GM19452 (cell line): ENCODE measurements around the gene ANKRD23.
"Not testable (repeated sequence)": the region's sequence is repeated elsewhere in the genome, so short reads cannot be mapped to it uniquely, and the experiment has no call there.

Experiments
- ATAC-seq: cut with Tn5 transposase; IDR thresholded peaks from one replicate; pipeline ENCODE4 v1.9.1; 2021; ENCODE audit not compliant: unreplicated experiment

Gene ANKRD23

DNA sequence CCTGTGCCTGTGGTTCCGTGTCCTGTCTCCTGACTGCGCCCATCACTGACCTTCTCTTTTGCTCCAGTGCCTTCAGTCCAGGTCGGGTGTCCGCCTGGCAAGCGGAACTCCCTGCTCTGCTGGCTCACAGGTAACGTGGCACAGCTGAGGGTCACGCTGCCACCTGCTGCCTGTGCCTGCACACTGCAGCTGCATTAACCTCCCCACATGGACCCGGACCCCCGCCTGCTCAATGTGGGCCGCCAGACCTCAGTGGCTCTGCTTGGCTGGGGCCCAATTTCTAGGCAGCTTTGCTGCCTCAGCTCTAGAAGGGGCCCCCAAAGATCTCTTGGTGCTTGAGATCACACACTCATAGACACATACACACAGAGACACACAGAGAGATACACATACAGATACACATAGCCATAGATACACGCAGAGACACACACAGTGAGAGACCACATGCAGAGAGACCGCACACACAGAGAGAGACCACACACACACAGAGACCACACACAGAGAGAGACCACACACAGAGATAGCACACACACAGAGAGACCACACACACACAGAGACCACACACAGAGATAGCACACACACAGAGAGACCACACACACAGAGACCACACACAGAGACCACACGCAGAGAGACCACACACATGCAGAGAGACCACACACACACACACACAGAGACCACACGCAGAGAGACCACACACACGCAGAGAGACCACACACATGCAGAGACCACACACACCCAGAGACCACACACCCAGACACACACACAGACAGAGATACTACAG is 42.6 kb downstream of the ANKRD23 start:
- peak; percentile 67 for ATAC-seq

DNA sequence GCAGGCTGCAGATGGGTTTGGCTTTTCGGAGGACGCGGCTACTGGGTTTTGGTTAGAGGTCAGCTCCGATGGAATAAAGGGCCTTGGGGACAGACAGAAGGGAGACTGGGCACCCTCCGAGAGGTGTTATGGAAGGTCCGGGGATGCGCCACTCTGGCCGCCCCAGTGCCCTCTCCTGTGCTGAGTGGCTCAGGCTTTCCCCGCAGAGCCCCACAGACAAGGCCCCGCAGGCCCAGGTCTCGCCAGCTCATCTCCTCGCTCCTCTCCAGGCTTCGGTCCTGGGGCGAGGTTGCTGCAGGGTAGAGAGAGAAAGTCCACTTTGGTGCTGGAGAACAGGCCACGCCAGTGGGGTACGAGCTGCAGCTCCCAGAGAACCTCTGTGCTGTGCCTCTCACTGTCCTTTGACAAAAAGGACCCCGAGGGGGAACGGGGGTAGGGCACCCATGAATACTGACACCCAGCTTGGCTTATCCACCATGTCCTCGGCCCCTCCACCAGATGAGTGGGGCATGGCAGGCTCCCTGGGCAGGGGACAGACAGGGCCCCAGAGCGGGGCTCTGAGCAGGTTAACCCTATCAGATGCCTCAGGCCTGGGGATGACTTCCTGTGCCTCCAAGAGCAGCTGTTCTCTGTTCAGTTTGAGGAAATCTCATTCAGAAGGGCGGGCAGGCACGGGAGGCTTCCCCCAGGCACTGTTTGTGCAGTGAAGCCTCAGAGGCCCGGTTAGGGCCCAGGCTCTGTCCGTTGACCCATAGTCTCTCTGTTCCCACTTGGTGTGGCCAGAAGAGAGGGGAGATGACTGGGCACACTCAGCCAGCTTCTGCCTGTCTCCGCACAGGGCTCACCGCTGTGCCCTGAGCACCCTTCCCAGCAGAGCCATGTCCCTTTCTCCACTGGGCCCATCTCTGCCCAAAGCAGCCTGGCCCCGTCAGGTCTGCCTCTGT is 43.5 kb downstream of the ANKRD23 start:
- ATAC-seq: no peak

DNA sequence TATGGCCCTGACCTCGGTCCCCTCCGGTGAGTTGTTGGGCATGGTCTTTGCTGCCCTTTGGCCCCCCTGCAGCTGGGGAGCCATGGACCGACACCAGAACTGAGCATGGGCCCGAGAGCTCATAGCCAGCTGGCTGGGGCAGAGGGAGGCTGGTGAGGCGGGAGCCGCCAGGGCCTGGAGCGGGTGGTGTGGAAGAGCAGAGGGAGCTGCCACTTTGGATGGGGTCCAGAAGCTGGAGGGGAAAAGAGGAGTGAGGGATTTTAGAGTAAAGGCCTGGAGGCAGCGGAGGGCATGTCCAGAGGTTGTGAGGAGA is 44.2 kb downstream of the ANKRD23 start:
- no peak for ATAC-seq

DNA sequence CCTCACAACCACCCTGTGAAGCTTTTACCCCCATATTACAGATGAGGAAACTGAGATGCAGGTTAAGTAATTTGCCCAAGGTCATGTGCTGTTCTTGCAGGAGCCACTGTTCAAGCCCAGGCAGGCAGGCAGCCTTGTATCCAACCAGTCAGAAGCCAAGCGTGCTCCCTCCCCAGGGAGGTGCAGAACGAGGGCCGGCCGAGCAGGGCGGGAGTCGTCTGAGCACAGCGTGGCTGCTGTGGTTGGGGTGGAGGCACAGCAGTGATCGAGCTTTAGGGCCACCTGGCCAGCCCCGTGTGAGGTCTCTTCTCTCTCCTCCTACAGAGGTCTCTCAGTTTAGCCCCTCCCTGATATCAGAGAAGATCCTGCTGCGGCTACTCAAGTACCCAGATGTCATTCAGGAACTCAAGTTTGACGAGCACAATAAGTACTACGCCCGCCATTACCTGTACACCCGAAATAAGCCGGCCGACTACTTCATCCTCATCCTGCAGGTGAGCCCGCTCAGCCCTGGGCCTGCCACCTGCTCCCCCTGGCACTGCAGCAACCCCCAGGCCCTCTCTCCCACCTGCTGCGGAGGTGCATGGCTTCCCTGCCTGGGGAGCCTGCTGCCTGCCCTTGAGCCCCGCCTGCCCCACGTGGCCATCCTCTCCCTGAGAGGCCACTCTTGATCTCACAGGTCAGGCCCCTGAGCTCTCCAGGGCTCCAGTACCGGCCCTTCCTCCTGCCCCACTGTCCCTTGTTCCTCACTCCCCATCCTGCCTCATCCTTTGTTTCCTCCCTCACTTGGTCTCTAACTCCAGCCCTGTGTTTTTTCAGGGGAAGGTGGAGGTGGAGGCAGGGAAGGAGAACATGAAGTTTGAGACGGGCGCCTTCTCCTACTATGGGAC is 44.8 kb downstream of the ANKRD23 start:
- no peak for ATAC-seq

DNA sequence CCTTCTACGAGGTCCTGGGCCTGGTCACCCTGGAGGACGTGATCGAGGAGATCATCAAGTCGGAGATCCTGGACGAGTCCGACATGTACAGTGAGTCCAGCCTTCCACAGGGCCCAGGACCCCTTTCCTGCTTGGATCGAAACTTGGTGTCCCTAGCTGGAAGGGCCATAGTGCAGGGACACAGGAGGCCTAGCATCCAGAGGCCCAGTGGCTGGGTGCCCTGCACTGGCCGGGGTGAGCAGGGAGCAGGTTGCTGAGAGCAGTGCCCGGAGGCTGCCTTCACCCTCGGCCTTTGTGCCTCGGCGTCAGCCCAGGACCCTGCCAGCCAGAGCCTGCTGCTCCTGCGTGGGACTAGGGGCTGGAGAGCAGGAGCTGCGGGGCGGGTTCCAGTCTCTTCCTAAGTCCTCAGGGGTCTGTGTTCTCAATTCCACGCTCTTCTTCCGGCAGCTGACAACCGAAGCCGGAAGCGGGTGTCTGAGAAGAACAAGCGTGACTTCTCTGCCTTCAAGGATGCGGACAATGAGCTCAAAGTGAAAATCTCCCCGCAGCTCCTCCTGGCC is 46.7 kb downstream of the ANKRD23 start:
- ATAC-seq: no peak

DNA sequence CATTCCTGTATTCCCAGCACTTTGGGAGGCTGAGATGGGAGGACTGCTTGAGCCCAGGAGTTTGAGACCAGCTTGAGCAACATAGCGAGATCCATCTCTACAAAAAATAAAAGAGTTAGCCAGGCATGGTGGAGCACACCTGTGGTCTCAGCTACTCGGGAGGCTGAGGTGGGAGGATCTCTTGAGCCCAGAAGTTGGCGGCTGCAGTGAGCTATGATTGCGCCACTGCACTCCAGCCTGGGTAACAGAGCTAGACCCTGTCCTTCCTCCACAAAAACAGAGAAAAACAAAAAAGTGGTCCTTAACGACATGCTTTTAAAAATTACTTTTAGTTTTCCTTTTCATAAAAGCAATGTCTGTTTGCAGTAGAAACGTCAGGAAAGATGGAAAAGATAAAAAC is 47.3 kb downstream of the ANKRD23 start:
- ATAC-seq: not testable (repeated sequence)

DNA sequence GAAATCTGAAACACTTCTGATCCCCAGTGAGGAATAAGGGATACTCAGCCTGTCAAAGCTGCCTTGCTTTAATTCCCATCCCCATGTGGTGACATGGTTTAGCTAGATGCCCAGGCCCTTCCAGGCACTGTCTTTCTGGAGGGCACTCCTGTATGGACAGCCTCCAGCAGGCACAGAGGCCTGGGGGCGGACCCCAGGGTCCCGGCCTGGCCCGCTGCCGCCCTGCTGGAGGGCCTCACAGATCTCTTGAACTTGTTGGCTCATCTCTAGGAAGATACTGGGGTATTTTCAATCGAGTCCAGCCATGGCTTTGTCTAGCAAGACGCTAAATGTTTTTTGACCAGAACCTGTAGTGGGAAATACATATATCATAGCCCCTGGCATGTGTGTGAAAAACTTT is 48.7 kb downstream of the ANKRD23 start:
- no peak for ATAC-seq

DNA sequence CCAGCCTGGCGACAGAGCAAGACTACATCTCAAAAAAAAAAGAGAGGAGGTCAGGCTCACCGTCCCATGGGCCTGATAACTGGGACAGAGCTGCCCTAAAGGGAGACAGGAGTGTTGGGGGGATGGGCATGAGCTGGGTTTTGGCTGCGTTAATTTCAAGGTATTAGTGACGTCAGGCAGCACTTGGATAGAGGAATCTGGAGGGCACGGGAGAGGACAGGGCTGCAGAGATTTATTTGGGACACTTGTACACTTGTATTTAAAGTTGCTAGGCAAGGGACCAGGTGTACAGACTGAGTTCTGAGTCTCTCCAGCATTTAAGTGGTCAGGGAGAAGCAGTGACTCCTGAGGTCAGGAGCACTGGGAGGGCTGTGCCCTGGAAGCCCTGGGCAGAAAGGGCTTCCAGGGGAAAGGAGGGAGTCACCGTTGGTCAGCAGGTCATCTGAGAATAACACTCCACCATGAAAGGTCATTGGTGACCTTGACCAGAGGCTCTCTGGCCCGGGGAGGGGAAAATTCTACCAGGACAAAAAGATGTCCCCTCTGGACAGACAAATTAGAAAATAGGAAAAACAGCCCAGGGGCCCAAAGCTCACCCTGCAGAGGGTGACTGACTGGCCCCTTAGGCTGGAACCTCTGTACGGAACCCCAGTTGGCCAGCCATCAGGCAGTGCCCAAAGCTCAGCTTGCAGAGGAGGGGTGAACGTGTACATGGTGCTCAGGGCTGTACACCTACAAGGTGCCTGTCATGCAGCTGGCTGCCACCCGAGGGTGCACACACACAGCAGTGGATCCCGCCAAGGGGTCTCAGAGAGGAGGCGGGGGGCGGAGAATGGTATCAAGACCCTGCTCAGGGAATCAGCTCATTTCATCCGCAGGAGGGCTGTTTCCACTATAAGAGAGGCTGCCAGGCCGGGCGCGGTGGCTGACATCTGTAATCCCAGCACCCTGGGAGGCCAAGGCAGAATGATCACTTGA is 50.8 kb downstream of the ANKRD23 start:
- ATAC-seq: no peak

DNA sequence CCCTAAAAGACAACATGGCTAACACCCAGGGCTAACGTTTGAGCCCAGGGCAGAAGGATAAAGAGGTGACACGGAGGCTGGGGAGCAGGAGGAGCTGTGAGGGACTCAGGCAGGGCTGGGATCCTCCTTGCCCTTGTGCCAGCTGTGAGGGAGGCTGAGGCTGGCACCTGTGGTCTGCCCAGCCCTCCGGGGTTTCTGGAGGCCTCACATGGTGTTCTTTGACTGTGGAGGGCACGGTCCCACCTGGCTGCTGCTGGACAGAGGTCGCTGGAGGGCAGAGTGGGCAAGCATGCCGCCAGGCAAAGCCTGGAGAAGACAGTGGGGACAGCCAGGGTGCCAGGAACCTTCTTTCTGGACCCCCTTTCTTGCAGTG is 54.6 kb downstream of the ANKRD23 start:
- no peak for ATAC-seq

DNA sequence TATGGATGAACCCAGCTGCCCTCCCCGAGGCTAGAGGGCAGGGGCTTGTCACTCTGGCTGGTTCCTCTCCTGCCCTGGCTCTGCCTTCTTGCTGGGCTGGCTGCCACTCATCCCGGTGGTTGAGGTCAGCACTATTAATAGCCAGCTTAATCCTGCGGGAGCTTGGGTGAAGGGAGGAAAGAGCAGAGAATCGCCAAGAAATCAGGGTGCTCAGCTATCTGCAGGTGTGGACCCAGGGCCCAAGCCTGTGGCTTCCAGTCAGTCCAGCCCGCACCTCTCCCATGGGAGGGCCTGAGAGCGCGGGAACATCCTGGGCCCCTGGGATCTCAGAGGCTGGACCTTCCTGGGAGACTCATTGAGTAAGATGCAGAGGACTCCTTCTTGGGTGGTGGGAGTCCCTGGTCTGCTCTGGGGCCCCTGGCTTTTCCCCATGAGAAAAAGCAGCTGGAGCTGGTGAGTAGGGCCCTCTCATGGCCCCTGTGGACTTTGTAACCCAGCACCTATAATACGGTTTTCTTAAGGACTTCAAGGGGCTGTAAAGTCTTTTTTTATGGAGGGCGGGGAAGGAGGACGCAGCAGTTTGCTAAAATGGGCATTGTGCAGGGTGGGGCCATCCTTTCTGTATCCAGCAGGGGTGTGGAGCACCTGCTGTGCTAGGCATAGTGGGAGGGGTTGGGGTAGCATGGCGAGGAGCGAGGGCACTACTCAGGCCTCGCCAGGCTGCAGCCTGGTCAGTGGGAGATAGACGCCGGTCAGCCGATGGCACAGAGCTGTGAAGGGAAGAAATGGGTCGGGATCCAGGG is 55.2 kb downstream of the ANKRD23 start:
- ATAC-seq: no peak
